H1 (cell line): ENCODE measurements around the gene MAGI1. TPM values are rescaled to one million over a fixed set of nuclear protein-coding genes. Genes with fewer than 3 reads are reported as not detected.
A peak's percentile ranks its signal among the peaks of the same experiment; 100 is the strongest.

ENCODE experiments used
- CTCF ChIA-PET: fragments of 300-600 bp; sonication (Branson Sonifier 250); formaldehyde crosslinking; loops from one replicate; lab custom pipeline; 2021; ENCODE audit not compliant: partially characterized antibody; lab: Charles Lee
- POLR2A ChIA-PET: fragments of 300-600 bp; sonication (Branson Sonifier 250); formaldehyde crosslinking; loops from one replicate; lab custom pipeline; 2021; ENCODE audit warnings: inconsistent platforms; ENCODE audit not compliant: partially characterized antibody; lab: Charles Lee
- DNase-seq, 2 experiments: peaks; one replicate each; pipeline versions ENCODE4 v3.0.0 to v3.0.0-alpha.2; 2010 to 2022; ENCODE audit warnings: low spot score in 2 of 2, low read depth in 1 of 2, mixed read lengths in 1 of 2
- FAIRE-seq: peaks from 2 replicates; lab custom pipeline; 2011; peaks lifted over from hg19 to GRCh38; lab: Jason Lieb, UNC
- H2AFZ ChIP-seq: 2 replicates; pipeline ENCODE4 v1.8.1; 2012; ENCODE audit warnings: low read length, inconsistent platforms
- H2AK5ac ChIP-seq: 2 replicates; pipeline ENCODE4 v1.6.1; 2013; ENCODE audit warnings: low read depth, low read length
- H2BK120ac ChIP-seq: replicated peaks from 2 replicates; pipeline ENCODE3; 2013; ENCODE audit warnings: low read depth, low read length, inconsistent platforms
- H2BK12ac ChIP-seq: 2 replicates; pipeline ENCODE4 v1.6.1; 2013; ENCODE audit warnings: low read depth, low read length
- H2BK15ac ChIP-seq: 2 replicates; pipeline ENCODE4 v1.6.1; 2013; ENCODE audit warnings: low read length
- H2BK20ac ChIP-seq: 2 replicates; pipeline ENCODE4 v1.6.1; 2013; ENCODE audit warnings: low read length
- H2BK5ac ChIP-seq: 2 replicates; pipeline ENCODE4 v1.6.1; 2013; ENCODE audit warnings: low read depth, low read length
- H3K14ac ChIP-seq: 2 replicates; pipeline ENCODE4 v1.6.1; 2013; ENCODE audit warnings: inconsistent platforms; ENCODE audit not compliant: insufficient read length
- H3K18ac ChIP-seq: 2 replicates; pipeline ENCODE4 v1.6.1; 2013; ENCODE audit warnings: low read length; ENCODE audit errors: extremely low read depth
- H3K23ac ChIP-seq: 2 replicates; pipeline ENCODE4 v1.6.1; 2013; ENCODE audit warnings: inconsistent platforms; ENCODE audit not compliant: insufficient read length
- H3K23me2 ChIP-seq: 2 replicates; pipeline ENCODE4 v1.6.1; 2013; ENCODE audit warnings: low read depth, low read length
- H3K27ac ChIP-seq: 2 replicates; pipeline ENCODE4 v1.6.1; 2011; ENCODE audit warnings: low read depth, low read length, inconsistent platforms
- H3K27me3 ChIP-seq, 4 experiments: replicated peaks in 1 of 4; 1 replicate in 1 of 4; 2 replicates in 3 of 4; pipeline versions ENCODE4 v1.6.1 to v1.8.1; 2011 to 2013; ENCODE audit warnings: low read length in 3 of 4, mild to moderate bottlenecking in 3 of 4, inconsistent platforms in 2 of 4, mixed read lengths in 2 of 4, moderate library complexity in 1 of 4; ENCODE audit not compliant: control insufficient read depth in 3 of 4, insufficient read depth in 3 of 4; ENCODE audit errors: extremely low read depth in 1 of 4
- H3K36me3 ChIP-seq, 4 experiments: 2 replicates each; pipeline versions ENCODE4 v1.6.1 to v1.8.1; 2011 to 2013; ENCODE audit warnings: mild to moderate bottlenecking in 4 of 4, low read length in 3 of 4, moderate library complexity in 2 of 4, control low read depth in 1 of 4, inconsistent platforms in 1 of 4; ENCODE audit not compliant: insufficient read depth in 4 of 4, control insufficient read depth in 2 of 4
- H3K4ac ChIP-seq: replicated peaks from 2 replicates; pipeline ENCODE3; 2013; ENCODE audit warnings: low read length, low read depth, mixed read lengths, inconsistent platforms; ENCODE audit not compliant: insufficient read length
- H3K4me1 ChIP-seq, 4 experiments: replicated peaks in 1 of 4; 1 replicate in 1 of 4; 2 replicates in 3 of 4; pipeline versions ENCODE4 v1.6.1 to v1.8.1; 2011 to 2013; ENCODE audit warnings: low read length in 3 of 4, inconsistent platforms in 2 of 4, mixed read lengths in 1 of 4; ENCODE audit not compliant: insufficient read depth in 4 of 4, control insufficient read depth in 3 of 4
- H3K4me2 ChIP-seq, 2 experiments: 2 replicates each; pipeline versions ENCODE4 v1.6.1 to v1.8.1; 2011 to 2013; ENCODE audit warnings: low read depth in 2 of 2, low read length in 2 of 2, control low read depth in 1 of 2, inconsistent platforms in 1 of 2, mild to moderate bottlenecking in 1 of 2; ENCODE audit not compliant: insufficient read depth in 1 of 2
- H3K4me3 ChIP-seq, 4 experiments: fragments of 200-600, 300-600 bp in 1 of 4; sonication (generic), shearing (Covaris generic), sonication (Bioruptor Twin) in 1 of 4; 2 replicates each; pipeline versions ENCODE4 v1.5.1 to v1.8.1; 2011 to 2016; ENCODE audit warnings: low read length in 4 of 4, low read depth in 3 of 4, control low read depth in 2 of 4, inconsistent platforms in 2 of 4, mild to moderate bottlenecking in 2 of 4, mixed read lengths in 1 of 4, moderate library complexity in 1 of 4; ENCODE audit not compliant: insufficient read depth in 2 of 4; ENCODE audit errors: extremely low read depth in 1 of 4
- H3K56ac ChIP-seq: replicated peaks from 2 replicates; pipeline ENCODE3; 2013; ENCODE audit warnings: low read depth, mild to moderate bottlenecking, mixed read lengths, low read length, inconsistent platforms; ENCODE audit not compliant: insufficient read length
- H3K79me1 ChIP-seq: 2 replicates; pipeline ENCODE4 v1.6.1; 2013; ENCODE audit warnings: low read depth, low read length, control low read depth
- H3K79me2 ChIP-seq, 2 experiments: 2 replicates each; pipeline versions ENCODE4 v1.6.1 to v1.8.1; 2012 to 2013; ENCODE audit warnings: low read length in 2 of 2, mild to moderate bottlenecking in 2 of 2, inconsistent platforms in 1 of 2; ENCODE audit not compliant: insufficient read depth in 2 of 2, control insufficient read depth in 1 of 2
- H3K9ac ChIP-seq, 4 experiments: replicated peaks in 1 of 4; 1 replicate in 1 of 4; 2 replicates in 3 of 4; pipeline versions ENCODE4 v1.6.1 to v1.8.1; 2011 to 2013; ENCODE audit warnings: low read depth in 3 of 4, low read length in 3 of 4, control low read depth in 2 of 4, mild to moderate bottlenecking in 2 of 4, moderate library complexity in 2 of 4, inconsistent platforms in 1 of 4; ENCODE audit errors: extremely low read depth in 1 of 4
- H3K9me3 ChIP-seq, 2 experiments: 2 replicates each; pipeline versions ENCODE4 v1.6.1 to v1.8.1; 2012 to 2013; ENCODE audit warnings: mild to moderate bottlenecking in 2 of 2, moderate library complexity in 2 of 2, control low read depth in 1 of 2, inconsistent platforms in 1 of 2, low read depth in 1 of 2, low read length in 1 of 2, mixed read lengths in 1 of 2; ENCODE audit not compliant: insufficient read depth in 2 of 2
- H4K20me1 ChIP-seq, 2 experiments: replicated peaks in 1 of 2; 2 replicates each; pipeline versions ENCODE3 to v1.8.1; 2011 to 2013; ENCODE audit warnings: inconsistent platforms in 2 of 2, low read length in 2 of 2, mild to moderate bottlenecking in 1 of 2; ENCODE audit not compliant: insufficient read depth in 2 of 2, control insufficient read depth in 1 of 2
- H4K5ac ChIP-seq: 2 replicates; pipeline ENCODE4 v1.6.1; 2013; ENCODE audit warnings: low read length, low read depth, mixed read lengths, inconsistent platforms; ENCODE audit not compliant: insufficient read length
- H4K8ac ChIP-seq: 2 replicates; pipeline ENCODE4 v1.8.0; 2013; ENCODE audit warnings: mild to moderate bottlenecking, moderate library complexity, low read length, inconsistent platforms; ENCODE audit not compliant: insufficient read depth; ENCODE audit errors: extremely low read depth
- H4K91ac ChIP-seq: replicated peaks from 2 replicates; pipeline ENCODE3; 2013; ENCODE audit warnings: low read length, mixed read lengths, inconsistent platforms; ENCODE audit not compliant: insufficient read length
- CEBPB ChIP-seq: IDR thresholded peaks from 2 replicates; pipeline ENCODE4 v1.6.1; 2012; ENCODE audit warnings: low read depth, low read length
- EGR1 ChIP-seq: IDR thresholded peaks from 2 replicates; pipeline ENCODE4 v1.6.1; 2011; ENCODE audit warnings: low read depth, low read length, borderline replicate concordance
- JUND ChIP-seq: IDR thresholded peaks from 2 replicates; pipeline ENCODE4 v1.6.1; 2011; ENCODE audit warnings: mild to moderate bottlenecking, improper control_type of control experiment, low read length
- POLR2AphosphoS5 ChIP-seq: IDR thresholded peaks from 2 replicates; pipeline ENCODE4 v1.6.1; 2011; ENCODE audit warnings: low read depth, low read length
- SRF ChIP-seq: IDR thresholded peaks from 2 replicates; pipeline ENCODE4 v1.6.1; 2011; ENCODE audit warnings: mild to moderate bottlenecking, low read depth, low read length, moderate library complexity
- TEAD4 ChIP-seq: IDR thresholded peaks from 2 replicates; pipeline ENCODE4 v1.6.1; 2012; ENCODE audit warnings: low read depth, low read length, inconsistent platforms, mixed read lengths
- WGBS, 2 experiments: shearing (Covaris generic) in 1 of 2; methylation state at CpG; one replicate each; pipeline versions ENCODE4 v1.1.6 to v1.1.7; 2013 to 2015; ENCODE audit warnings: low lambda C conversion rate in 2 of 2, mixed read lengths in 2 of 2, inconsistent platforms in 1 of 2, low coverage in 1 of 2, missing lambda C conversion rate in 1 of 2; ENCODE audit not compliant: insufficient replicate concordance in 2 of 2, insufficient coverage in 1 of 2, insufficient read length in 1 of 2; ENCODE audit errors: extremely low coverage in 1 of 2, missing lambda C conversion rate in 1 of 2; 5-methylcytosine and 5-hydroxymethylcytosine counted together
- polyA plus RNA-seq, 7 experiments: library from polyadenylated mRNA; depleted of rRNA in 3 of 7; stranded (reverse) in 5 of 7; unstranded in 2 of 7; fragments of >200 nt in 5 of 7; fragments of 200-250 nt in 2 of 7; gene quantifications; 1 replicate in 5 of 7; 2 replicates in 1 of 7; 4 replicates in 1 of 7; pipeline versions ENCODE4 v1.2.1 to v1.2.3, GENCODE V29; 2011 to 2013; ENCODE audit warnings: missing spikeins in 2 of 7, mixed read lengths in 2 of 7
- total RNA-seq: library from RNA; stranded (reverse); fragmentation: NEBNext Ultra II Directional; extraction: Animal tissue kit (Norgen Biotek cat#: 25700); gene quantifications from 2 replicates; pipeline ENCODE4 v1.2.1, GENCODE V29; 2021

Gene MAGI1
- total and polyA plus RNA-seq, 2 of the 8 experiments (the other 6 are each of a cell fraction or from before 2014, with no cell fraction given), result 19.8 to 78.0 TPM

DNA sequence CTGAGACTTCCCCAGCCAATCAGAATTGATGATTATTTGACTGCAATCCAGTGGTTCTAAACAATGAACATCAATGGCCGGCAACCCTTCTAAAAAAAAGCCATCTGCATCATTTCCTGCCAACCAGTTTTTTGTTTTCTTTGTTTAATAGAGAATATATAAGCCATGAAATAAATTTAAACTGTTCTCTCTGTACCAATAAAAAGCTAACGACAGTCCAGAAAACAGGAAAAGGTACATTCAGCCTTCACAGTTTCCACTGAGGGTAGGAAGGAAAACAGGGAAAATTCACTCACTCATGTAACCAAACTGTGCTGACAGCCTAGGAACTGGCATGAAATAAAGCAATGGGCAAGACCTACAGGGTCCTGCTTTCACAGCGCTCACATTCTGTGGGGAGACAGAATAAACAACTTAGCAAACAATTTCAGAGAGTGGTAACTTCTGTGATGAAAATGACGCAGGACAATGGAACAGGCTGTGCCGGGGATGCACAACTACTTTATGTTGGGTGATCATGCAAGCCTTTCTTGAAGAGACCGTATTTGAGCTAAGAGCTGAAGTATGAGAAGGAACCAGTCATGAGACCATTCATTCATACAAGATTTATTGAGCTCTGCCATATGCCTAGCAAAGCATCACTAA lies 630.1 kb downstream of the MAGI1 start:
- Histone ChIP-seq H2AK5ac (no peak overlapping the region), H3K9me3 (no peaks in the 10 kb centered on the region), H4K5ac (no peak overlapping the region), H2BK15ac (no peak overlapping the region), H2BK120ac (no peak overlapping the region), H3K14ac (no peak overlapping the region)
- TF ChIP-seq POLR2AphosphoS5 (no peak), EGR1 (no peak), CEBPB (no peak), JUND (no peak), TEAD4 (no peak), SRF (no peak)
- TF ChIP-seq, all 59 proteins: peak for 0
- Histone ChIP-seq H3K18ac (no peak overlapping the region), H3K56ac (no peak overlapping the region), H3K4me3 (no peak overlapping the region), H3K9ac (no peak overlapping the region), H3K36me3 (no peaks in the 10 kb centered on the region; a peak in 1 of 8 replicates), H3K23me2 (no peaks in the 10 kb centered on the region), H4K91ac (no peak overlapping the region), H3K23ac (no peak overlapping the region), H3K79me2 (peaks cover 0 to 5% of the 10 kb centered on the region in 2 experiments; a peak in 2 of 4 replicates), H2BK12ac (no peak overlapping the region), H3K4me1 (peaks cover 0 to 7% (median 3%) of the 10 kb centered on the region in 4 experiments; a peak in 2 of 7 replicates), H4K20me1 (peaks cover 0 to 1% of the 10 kb centered on the region in 2 experiments), H3K4me2 (peak overlapping the region in 1 of 2 experiments; percentile 3; a peak in 1 of 4 replicates), H3K27ac (no peak overlapping the region), H3K79me1 (no peaks in the 10 kb centered on the region), H2BK20ac (no peak overlapping the region), H4K8ac (no peak overlapping the region), H3K4ac (no peak overlapping the region), H2BK5ac (no peak overlapping the region), H3K27me3 (no peaks in the 10 kb centered on the region), H2AFZ (no peak overlapping the region)
- DNase-seq (no peak), FAIRE-seq (no peak)
- 84% methylated on average over 6 of the region's 6 CpGs; no CpG with 5 or more reads in 1 of the 2 experiments for WGBS, 2 experiments
- ChIA-PET POLR2A (interaction anchor here (0.7 kb wide), 1 partner anchor 463 kb away, joined by 3 read pairs; no protein-coding TSS in a partner anchor), CTCF (interaction anchor here (0.6 to 2.5 kb wide), 9 partner anchors 16 to 595 kb away, joined by 3 to 8 read pairs (median 3); no protein-coding TSS in a partner anchor)
